ENCODE results near the gene SAT2. TPM values are rescaled to one million over a fixed set of nuclear protein-coding genes. Genes with fewer than 3 reads are reported as not detected.

The SAT2 gene
- total RNA-seq, 1 experiment from 2014 or later = 66.8 TPM

DNA sequence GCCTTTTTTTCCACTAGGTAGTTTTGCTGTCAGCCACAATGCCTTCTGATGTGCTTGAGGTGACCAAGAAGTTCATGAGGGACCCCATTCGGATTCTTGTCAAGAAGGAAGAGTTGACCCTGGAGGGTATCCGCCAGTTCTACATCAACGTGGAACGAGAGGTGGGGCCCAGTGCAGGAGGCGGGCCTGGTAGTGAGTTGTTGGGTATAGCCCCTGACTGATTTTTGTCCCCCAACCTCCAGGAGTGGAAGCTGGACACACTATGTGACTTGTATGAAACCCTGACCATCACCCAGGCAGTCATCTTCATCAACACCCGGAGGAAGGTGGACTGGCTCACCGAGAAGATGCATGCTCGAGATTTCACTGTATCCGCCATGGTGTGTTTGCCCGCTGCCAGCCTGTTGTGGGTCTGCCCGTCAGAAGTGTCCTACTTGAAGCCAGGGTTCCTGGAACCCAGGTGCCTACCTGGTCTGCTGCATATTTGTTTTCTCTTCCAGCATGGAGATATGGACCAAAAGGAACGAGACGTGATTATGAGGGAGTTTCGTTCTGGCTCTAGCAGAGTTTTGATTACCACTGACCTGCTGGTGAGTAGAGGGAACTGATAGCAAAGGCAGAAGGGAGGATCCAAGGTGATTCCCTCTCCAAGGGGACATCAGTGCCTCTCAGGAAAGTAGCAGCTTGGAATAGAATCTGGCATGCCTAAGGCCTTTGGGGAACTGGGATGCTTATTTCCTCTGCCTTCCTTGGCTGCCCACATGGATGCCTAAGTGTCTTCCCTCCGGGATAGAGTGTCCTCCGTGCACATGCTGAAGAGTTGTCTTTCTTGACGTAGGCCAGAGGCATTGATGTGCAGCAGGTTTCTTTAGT, 50.1 kb downstream of the SAT2 start:
- CTCF ChIA-PET = interaction anchor here (0.9 to 6.4 kb wide), 4 partner anchors 11 to 110 kb away, joined by 3 to 59 read pairs (median 8); partner anchors contain the start of genes SOX15 and TP53
- TF ChIP-seq, protein P1, sequence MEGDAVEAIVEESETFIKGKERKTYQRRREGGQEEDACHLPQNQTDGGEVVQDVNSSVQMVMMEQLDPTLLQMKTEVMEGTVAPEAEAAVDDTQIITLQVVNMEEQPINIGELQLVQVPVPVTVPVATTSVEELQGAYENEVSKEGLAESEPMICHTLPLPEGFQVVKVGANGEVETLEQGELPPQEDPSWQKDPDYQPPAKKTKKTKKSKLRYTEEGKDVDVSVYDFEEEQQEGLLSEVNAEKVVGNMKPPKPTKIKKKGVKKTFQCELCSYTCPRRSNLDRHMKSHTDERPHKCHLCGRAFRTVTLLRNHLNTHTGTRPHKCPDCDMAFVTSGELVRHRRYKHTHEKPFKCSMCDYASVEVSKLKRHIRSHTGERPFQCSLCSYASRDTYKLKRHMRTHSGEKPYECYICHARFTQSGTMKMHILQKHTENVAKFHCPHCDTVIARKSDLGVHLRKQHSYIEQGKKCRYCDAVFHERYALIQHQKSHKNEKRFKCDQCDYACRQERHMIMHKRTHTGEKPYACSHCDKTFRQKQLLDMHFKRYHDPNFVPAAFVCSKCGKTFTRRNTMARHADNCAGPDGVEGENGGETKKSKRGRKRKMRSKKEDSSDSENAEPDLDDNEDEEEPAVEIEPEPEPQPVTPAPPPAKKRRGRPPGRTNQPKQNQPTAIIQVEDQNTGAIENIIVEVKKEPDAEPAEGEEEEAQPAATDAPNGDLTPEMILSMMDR (IDR thresholded peaks at IDR 0.05; ENCODE audit: unreplicated experiment) = no peak
- Mint-ChIP-seq H3K9me3 (ENCODE audit: unreplicated experiment) (no peaks in the 10 kb centered on the region), H3K4me3 (ENCODE audit: unreplicated experiment) (no peak overlapping the region), H3K36me3 (ENCODE audit: insufficient read depth, unreplicated experiment) (peaks cover 86% of the 10 kb centered on the region), H3K27me3 (ENCODE audit: insufficient read depth, unreplicated experiment) (no peaks in the 10 kb centered on the region), H3K4me1 (ENCODE audit: insufficient read depth, unreplicated experiment) (peaks cover 41% of the 10 kb centered on the region), H3K27ac (ENCODE audit: low read depth, unreplicated experiment) (no peak overlapping the region)
- POLR2A ChIA-PET = interaction anchor here (2.0 to 13.7 kb wide), 3 partner anchors 11 to 110 kb away, joined by 13 to 294 read pairs (median 19); partner anchors contain the start of genes MPDU1, SENP3, SOX15 and TP53
- no peak for DNase-seq (ENCODE audit: unreplicated experiment)
- BruUV-seq (replicated peaks) = no TSS peak
- intact Hi-C loops (cut with micrococcal nuclease) = no loop called here

DNA sequence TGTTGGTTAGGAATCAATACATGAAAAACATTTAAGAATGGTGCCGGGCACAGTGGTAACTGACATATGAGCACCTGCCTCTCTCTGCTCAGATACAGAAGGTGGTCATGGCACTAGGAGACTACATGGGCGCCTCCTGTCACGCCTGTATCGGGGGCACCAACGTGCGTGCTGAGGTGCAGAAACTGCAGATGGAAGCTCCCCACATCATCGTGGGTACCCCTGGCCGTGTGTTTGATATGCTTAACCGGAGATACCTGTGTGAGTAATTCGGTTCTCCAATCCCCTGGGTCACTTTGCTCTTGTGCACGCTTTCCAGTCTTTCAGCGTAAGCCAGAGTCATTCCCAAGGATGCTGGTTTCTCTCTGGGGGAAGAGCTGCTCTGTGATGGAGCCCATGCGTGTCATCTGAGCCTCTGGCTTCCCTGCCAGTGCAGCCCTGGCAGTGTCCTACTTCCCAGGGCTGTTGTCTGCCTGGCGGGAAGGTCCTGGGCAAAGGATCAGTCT, 51.1 kb downstream of the SAT2 start:
- TF ChIP-seq, protein P1 (IDR thresholded peaks at IDR 0.05; ENCODE audit: unreplicated experiment) = no peak
- no peaks in the 10 kb centered on the region for H3K27me3 Mint-ChIP-seq (ENCODE audit: insufficient read depth, unreplicated experiment)
- no TSS peak for BruUV-seq (replicated peaks)
- no peak overlapping the region for H3K27ac Mint-ChIP-seq (ENCODE audit: low read depth, unreplicated experiment)
- H3K36me3 Mint-ChIP-seq (ENCODE audit: insufficient read depth, unreplicated experiment) = peaks cover 92% of the 10 kb centered on the region
- intact Hi-C loops (cut with micrococcal nuclease) = no loop called here
- no peak for DNase-seq (ENCODE audit: unreplicated experiment)
- H3K4me1 Mint-ChIP-seq (ENCODE audit: insufficient read depth, unreplicated experiment) = peaks cover 37% of the 10 kb centered on the region
- H3K4me3 Mint-ChIP-seq (ENCODE audit: unreplicated experiment) = no peak overlapping the region
- ChIA-PET CTCF (interaction anchor here (0.7 to 6.4 kb wide), 4 partner anchors 8 to 35 kb away, joined by 3 to 59 read pairs (median 12); partner anchors contain the start of genes MPDU1 and SOX15), POLR2A (interaction anchor here (0.7 to 13.7 kb wide), 6 partner anchors 12 to 111 kb away, joined by 3 to 294 read pairs (median 8); partner anchors contain the start of genes MPDU1, POLR2A, SENP3 and SOX15)
- no peaks in the 10 kb centered on the region for H3K9me3 Mint-ChIP-seq (ENCODE audit: unreplicated experiment)

Other genes with a start within 250 kb of the SAT2 start
- 6.4 and 8.0 TPM in 2 replicates for gene TNK1, start 246.7 kb downstream of the SAT2 start, total RNA-seq (2022)
- 53.8 and 59.0 TPM in 2 replicates for gene PLSCR3, start 233.3 kb downstream of the SAT2 start, total RNA-seq (2022)
- gene TMEM256, start 223.7 kb downstream of the SAT2 start, total RNA-seq (2022) = 35.2 and 42.9 TPM in 2 replicates
- gene NLGN2, start 220.0 kb downstream of the SAT2 start, total RNA-seq (2022) = 6.7 and 9.0 TPM in 2 replicates
- gene SPEM1, start 207.5 kb downstream of the SAT2 start, total RNA-seq (2022) = not detected in 2 replicates
- not detected in 2 replicates for gene SPEM2, start 202.2 kb downstream of the SAT2 start, total RNA-seq (2022)
- gene SPEM3, start 199.0 kb downstream of the SAT2 start, total RNA-seq (2022) = not detected in 2 replicates
- gene TMEM102, start 192.4 kb downstream of the SAT2 start, total RNA-seq (2022) = 6.1 and 6.3 TPM in 2 replicates
- gene FGF11, start 188.3 kb downstream of the SAT2 start, total RNA-seq (2022) = 0.84 and 2.1 TPM in 2 replicates
- gene CHRNB1, start 182.8 kb downstream of the SAT2 start, total RNA-seq (2022) = 3.3 and 7.8 TPM in 2 replicates
- 26.3 and 29.1 TPM in 2 replicates for gene ZBTB4, start 148.2 kb downstream of the SAT2 start, total RNA-seq (2022)
- gene SLC35G6, start 146.4 kb downstream of the SAT2 start, total RNA-seq (2022) = not detected in 2 replicates
- 89.6 and 107 TPM in 2 replicates for gene POLR2A, start 143.5 kb downstream of the SAT2 start, total RNA-seq (2022)
- gene TNFSF12, start 78.8 kb downstream of the SAT2 start, total RNA-seq (2022) = 3.5 and 3.9 TPM in 2 replicates
- gene TNFSF13, start 69.1 kb downstream of the SAT2 start, total RNA-seq (2022) = 6.3 and 10.8 TPM in 2 replicates
- 66.9 and 67.3 TPM in 2 replicates for gene SENP3, start 65.9 kb downstream of the SAT2 start, total RNA-seq (2022)
- 6.9 and 10.6 TPM in 2 replicates for gene CD68, start 48.2 kb downstream of the SAT2 start, total RNA-seq (2022)
- gene MPDU1, start 44.0 kb downstream of the SAT2 start, total RNA-seq (2022) = 52.0 and 56.5 TPM in 2 replicates
- gene SOX15, start 37.7 kb downstream of the SAT2 start, total RNA-seq (2022) = 32.6 and 34.4 TPM in 2 replicates
- gene FXR2, start 12.9 kb downstream of the SAT2 start, total RNA-seq (2022) = 60.7 and 65.1 TPM in 2 replicates
- 0.35 and 1.1 TPM in 2 replicates for gene SHBG, start 2.3 kb upstream of the SAT2 start, total RNA-seq (2022)
- gene ATP1B2, start 23.1 kb upstream of the SAT2 start, total RNA-seq (2022) = not detected in 2 replicates
- 131 and 181 TPM in 2 replicates for gene TP53, start 59.7 kb upstream of the SAT2 start, total RNA-seq (2022)
- 10.7 and 11.7 TPM in 2 replicates for gene WRAP53, start 60.7 kb upstream of the SAT2 start, total RNA-seq (2022)
- 1.3 and 1.4 TPM in 2 replicates for gene EFNB3, start 77.4 kb upstream of the SAT2 start, total RNA-seq (2022)
- 0.05 and 0.12 TPM in 2 replicates for gene DNAH2, start 89.9 kb upstream of the SAT2 start, total RNA-seq (2022)
- gene KDM6B, start 206.4 kb upstream of the SAT2 start, total RNA-seq (2022) = 37.9 and 39.8 TPM in 2 replicates
- 3.5 and 4.4 TPM in 2 replicates for gene TMEM88, start 227.2 kb upstream of the SAT2 start, total RNA-seq (2022)
- gene NAA38, start 229.7 kb upstream of the SAT2 start, total RNA-seq (2022) = 70.2 and 83.4 TPM in 2 replicates
- 23.1 and 23.2 TPM in 2 replicates for gene CYB5D1, start 230.2 kb upstream of the SAT2 start, total RNA-seq (2022)

Measured in MCF 10A (cell line).